Measurements from ENCODE around the gene LEKR1.
A peak's percentile ranks its signal among the peaks of the same experiment; 100 is the strongest.

DNA sequence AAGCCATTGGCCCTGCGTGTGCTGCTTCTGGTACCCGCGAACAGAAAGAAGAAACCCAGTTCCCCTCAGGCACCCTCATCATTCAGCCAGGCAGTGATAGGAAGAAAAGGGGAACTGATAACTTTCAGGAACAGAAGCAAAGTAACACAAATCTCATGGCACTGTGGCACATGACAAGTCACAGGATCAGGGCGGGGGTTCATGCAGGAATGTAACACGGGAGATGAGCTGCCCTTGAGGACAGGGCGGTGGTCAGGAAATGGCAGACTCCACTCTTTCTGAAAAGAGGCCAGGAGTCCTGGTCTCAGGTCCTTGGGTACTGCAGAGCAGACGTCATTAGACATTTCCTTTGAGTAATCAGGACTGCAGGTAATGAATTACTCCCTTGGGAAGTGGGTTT, 238.2 kb downstream of the LEKR1 start:
- TF ChIP-seq, protein P1, sequence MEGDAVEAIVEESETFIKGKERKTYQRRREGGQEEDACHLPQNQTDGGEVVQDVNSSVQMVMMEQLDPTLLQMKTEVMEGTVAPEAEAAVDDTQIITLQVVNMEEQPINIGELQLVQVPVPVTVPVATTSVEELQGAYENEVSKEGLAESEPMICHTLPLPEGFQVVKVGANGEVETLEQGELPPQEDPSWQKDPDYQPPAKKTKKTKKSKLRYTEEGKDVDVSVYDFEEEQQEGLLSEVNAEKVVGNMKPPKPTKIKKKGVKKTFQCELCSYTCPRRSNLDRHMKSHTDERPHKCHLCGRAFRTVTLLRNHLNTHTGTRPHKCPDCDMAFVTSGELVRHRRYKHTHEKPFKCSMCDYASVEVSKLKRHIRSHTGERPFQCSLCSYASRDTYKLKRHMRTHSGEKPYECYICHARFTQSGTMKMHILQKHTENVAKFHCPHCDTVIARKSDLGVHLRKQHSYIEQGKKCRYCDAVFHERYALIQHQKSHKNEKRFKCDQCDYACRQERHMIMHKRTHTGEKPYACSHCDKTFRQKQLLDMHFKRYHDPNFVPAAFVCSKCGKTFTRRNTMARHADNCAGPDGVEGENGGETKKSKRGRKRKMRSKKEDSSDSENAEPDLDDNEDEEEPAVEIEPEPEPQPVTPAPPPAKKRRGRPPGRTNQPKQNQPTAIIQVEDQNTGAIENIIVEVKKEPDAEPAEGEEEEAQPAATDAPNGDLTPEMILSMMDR (IDR thresholded peaks at IDR 0.05), result no peak
- TF ChIP-seq POLR2A (IDR thresholded peaks at IDR 0.05), result no peak
- peak in 1 of 2 donors; percentile 53 for TF ChIP-seq EP300 (IDR thresholded peaks at IDR 0.05)

Data from tibial nerve (tissue), 4 donors.